ENCODE results near the gene FBP1. TPM values are rescaled to one million over a fixed set of nuclear protein-coding genes. Genes with fewer than 3 reads are reported as not detected.

Gene FBP1
- total RNA-seq, 4 donors from 2014 or later: 0.99 to 12.1 (median 6.6) TPM

GRCh38 chr9:94581728-94582127, 57.6 kb downstream of the FBP1 start:
- WGBS, 2 donors: 68 to 73% methylated on average over 5 of the region's 5 CpGs
- no peak for DNase-seq (ENCODE audit: low spot score in 2 of 2)
- no peak overlapping the region for H3K4me3 ChIP-seq (ENCODE audit: low read depth, poor library complexity, severe bottlenecking)
- TF ChIP-seq POLR2A (IDR thresholded peaks at IDR 0.05): no peak
- no peak for TF ChIP-seq CTCF (IDR thresholded peaks at IDR 0.05)
- intact Hi-C loops (cut with DNase I; ENCODE audit: low total_unique reads): no loop called here

GRCh38 chr9:94577571-94577970, 61.7 kb downstream of the FBP1 start:
- intact Hi-C loops (cut with DNase I; ENCODE audit: low total_unique reads): no loop called here
- WGBS, 2 donors: 18 to 28% methylated on average over 2 of the region's 2 CpGs
- DNase-seq (ENCODE audit: low spot score in 2 of 2): no peak
- no peak overlapping the region for H3K4me3 ChIP-seq (ENCODE audit: low read depth, poor library complexity, severe bottlenecking)
- TF ChIP-seq CTCF (IDR thresholded peaks at IDR 0.05) (no peak), POLR2A (IDR thresholded peaks at IDR 0.05) (no peak)

GRCh38 chr9:94577036-94577435, 62.3 kb downstream of the FBP1 start:
- WGBS, 2 donors: 0 to 41% methylated on average over 1 of the region's 1 CpG
- intact Hi-C loops (cut with DNase I; ENCODE audit: low total_unique reads): no loop called here
- H3K4me3 ChIP-seq (ENCODE audit: low read depth, poor library complexity, severe bottlenecking): no peak overlapping the region
- DNase-seq (ENCODE audit: low spot score in 2 of 2): no peak
- TF ChIP-seq POLR2A (IDR thresholded peaks at IDR 0.05) (no peak), CTCF (IDR thresholded peaks at IDR 0.05) (no peak)

GRCh38 chr9:94576131-94576530, 63.2 kb downstream of the FBP1 start:
- intact Hi-C loops (cut with DNase I; ENCODE audit: low total_unique reads): no loop called here
- no peak for DNase-seq (ENCODE audit: low spot score in 2 of 2)
- TF ChIP-seq CTCF (IDR thresholded peaks at IDR 0.05) (no peak), POLR2A (IDR thresholded peaks at IDR 0.05) (no peak)
- WGBS, 2 donors: 79 to 83% methylated on average over 2 of the region's 2 CpGs
- no peak overlapping the region for H3K4me3 ChIP-seq (ENCODE audit: low read depth, poor library complexity, severe bottlenecking)

GRCh38 chr9:94568972-94569712, 70.2 kb downstream of the FBP1 start:
- intact Hi-C loops (cut with DNase I; ENCODE audit: low total_unique reads): no loop called here
- no peak overlapping the region for H3K4me3 ChIP-seq (ENCODE audit: low read depth, poor library complexity, severe bottlenecking)
- WGBS, 2 donors: 91 to 92% methylated on average over 17 of the region's 17 CpGs
- no peak for DNase-seq (ENCODE audit: low spot score in 2 of 2)
- TF ChIP-seq CTCF (IDR thresholded peaks at IDR 0.05) (no peak), POLR2A (IDR thresholded peaks at IDR 0.05) (no peak)

Measured in lower leg skin (tissue), 4 donors.